NB4 (cell line): ENCODE measurements around the gene IFITM1.

Source experiments
- MYC ChIP-seq: IDR thresholded peaks from 2 replicates; pipeline ENCODE4 v1.6.1; 2011; ENCODE audit warnings: low read depth, low read length
- POLR2A ChIP-seq: IDR thresholded peaks from 2 replicates; pipeline ENCODE4 v1.6.1; 2011; ENCODE audit warnings: mild to moderate bottlenecking; ENCODE audit not compliant: insufficient read length; ENCODE audit errors: extremely low read depth
- TF ChIP-seq, protein P1 (sequence below): IDR thresholded peaks from 2 replicates; pipeline ENCODE4 v1.6.1; 2011; ENCODE audit warnings: low read depth, low read length
- TF ChIP-seq, protein P2 (sequence below): IDR thresholded peaks from one replicate; pipeline ENCODE4 v1.5.1; 2012; ENCODE audit warnings: low read depth, low read length

DNA sequence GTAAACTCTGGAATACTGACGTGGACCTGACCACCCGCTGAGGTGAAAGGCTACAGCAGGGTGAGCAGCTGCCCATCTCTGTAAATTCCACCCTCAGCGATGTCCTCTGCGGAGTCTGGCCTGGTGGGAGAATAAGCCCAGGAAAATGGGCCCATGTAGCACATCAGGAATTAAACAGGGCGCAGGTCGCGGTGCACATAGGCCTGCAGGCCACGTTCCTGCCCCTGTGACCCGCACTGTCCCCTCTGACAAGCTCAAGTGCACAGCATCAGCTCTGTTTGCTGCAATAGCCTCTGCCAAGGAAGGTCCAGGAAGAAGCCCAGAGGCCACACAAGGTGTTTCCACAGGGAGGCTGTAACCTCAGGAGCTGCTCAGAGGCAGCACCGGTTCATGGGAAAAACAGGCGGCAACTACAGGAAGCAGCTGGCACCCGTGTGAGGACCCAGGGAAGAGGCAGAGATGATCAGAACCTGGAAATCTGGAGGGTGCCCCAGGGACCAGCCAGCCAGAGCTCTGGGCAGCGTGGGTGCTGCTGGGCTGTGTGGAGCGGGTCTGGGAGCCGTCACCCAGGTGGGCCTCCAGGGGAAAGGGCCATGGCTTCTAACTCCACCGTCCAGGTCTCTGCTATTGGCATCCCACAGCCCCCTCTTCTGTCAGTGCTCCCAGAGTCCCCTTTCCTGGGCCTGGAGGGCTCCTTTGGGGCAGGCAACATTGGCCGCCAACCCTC lies 7.0 kb upstream of the IFITM1 start:
- TF ChIP-seq, protein P1, sequence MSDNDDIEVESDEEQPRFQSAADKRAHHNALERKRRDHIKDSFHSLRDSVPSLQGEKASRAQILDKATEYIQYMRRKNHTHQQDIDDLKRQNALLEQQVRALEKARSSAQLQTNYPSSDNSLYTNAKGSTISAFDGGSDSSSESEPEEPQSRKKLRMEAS, result no peak
- TF ChIP-seq, protein P2, sequence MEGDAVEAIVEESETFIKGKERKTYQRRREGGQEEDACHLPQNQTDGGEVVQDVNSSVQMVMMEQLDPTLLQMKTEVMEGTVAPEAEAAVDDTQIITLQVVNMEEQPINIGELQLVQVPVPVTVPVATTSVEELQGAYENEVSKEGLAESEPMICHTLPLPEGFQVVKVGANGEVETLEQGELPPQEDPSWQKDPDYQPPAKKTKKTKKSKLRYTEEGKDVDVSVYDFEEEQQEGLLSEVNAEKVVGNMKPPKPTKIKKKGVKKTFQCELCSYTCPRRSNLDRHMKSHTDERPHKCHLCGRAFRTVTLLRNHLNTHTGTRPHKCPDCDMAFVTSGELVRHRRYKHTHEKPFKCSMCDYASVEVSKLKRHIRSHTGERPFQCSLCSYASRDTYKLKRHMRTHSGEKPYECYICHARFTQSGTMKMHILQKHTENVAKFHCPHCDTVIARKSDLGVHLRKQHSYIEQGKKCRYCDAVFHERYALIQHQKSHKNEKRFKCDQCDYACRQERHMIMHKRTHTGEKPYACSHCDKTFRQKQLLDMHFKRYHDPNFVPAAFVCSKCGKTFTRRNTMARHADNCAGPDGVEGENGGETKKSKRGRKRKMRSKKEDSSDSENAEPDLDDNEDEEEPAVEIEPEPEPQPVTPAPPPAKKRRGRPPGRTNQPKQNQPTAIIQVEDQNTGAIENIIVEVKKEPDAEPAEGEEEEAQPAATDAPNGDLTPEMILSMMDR, result no peak
- TF ChIP-seq POLR2A (no peak), MYC (no peak)
